ENCODE results near the gene ALDH9A1.

The ALDH9A1 gene

GRCh38 chr1:165616987-165617546 is 81.3 kb downstream of the ALDH9A1 start:
- DNase-seq: no peak

DNA sequence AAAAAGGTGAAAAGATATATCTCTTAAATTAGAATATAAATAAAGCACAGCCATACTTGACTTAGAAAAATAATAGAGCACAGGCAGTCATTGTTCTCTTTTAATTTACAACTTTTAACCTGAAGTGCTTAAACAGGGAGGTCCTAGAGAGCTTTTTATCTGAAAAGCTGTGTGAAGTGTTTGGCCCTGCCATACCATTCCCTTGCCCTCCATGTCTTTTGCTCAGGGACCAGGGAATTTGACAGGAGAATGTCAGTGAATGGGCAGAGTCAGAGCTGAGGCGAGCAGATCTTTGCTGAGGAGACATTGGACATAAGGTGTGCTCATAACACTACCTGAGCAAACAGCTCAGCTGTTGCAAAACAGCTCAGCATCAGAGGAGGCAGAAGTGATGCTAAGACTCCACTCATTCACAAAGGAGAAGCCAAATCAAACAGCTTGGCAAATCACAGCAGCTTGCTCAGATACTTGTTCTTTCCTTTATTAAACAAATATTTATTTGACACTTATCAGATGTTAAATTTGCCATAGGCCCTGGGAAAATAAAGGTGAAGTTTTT is 82.2 kb downstream of the ALDH9A1 start:
- no peak for DNase-seq
